Ascending aorta (tissue), 2 donors: Measurements from ENCODE around the gene CNDP1. TPM values are rescaled to one million over a fixed set of nuclear protein-coding genes. Genes with fewer than 3 reads are reported as not detected.
A peak's percentile ranks its signal among the peaks of the same experiment; 100 is the strongest.

Experiments
- DNase-seq, 2 donors: peaks; one replicate each; pipeline ENCODE4 v3.0.0-alpha.2; 2019; ENCODE audit warnings: low spot score in 2 of 2
- H3K27ac ChIP-seq, 2 donors: fragments of 200-600 bp; sonication (generic); one replicate each; pipeline ENCODE4 v1.5.1; 2016 to 2017; ENCODE audit warnings: mild to moderate bottlenecking in 1 of 2
- H3K27me3 ChIP-seq: fragments of 200-600 bp; sonication (generic); one replicate; pipeline ENCODE4 v1.5.1; 2017
- H3K36me3 ChIP-seq, 2 donors: fragments of 200-600 bp; sonication (generic); one replicate each; pipeline ENCODE4 v1.5.1; 2016
- H3K4me1 ChIP-seq, 2 donors: fragments of 200-600 bp; sonication (generic); one replicate each; pipeline ENCODE4 v1.5.1; 2016 to 2017; ENCODE audit warnings: mild to moderate bottlenecking in 1 of 2
- H3K4me3 ChIP-seq, 2 donors: fragments of 200-600 bp; sonication (generic); one replicate each; pipeline ENCODE4 v1.5.1; 2016 to 2017; ENCODE audit warnings: mild to moderate bottlenecking in 1 of 2
- H3K9me3 ChIP-seq, 2 donors: fragments of 200-600 bp; sonication (generic); one replicate each; pipeline ENCODE4 v1.5.1; 2016
- CTCF ChIP-seq, 3 experiments: fragments of 200-600 bp in 2 of 3; fragments of 450-650 bp in 1 of 3; sonication (generic) in 2 of 3; IDR thresholded peaks; one replicate each; pipeline ENCODE4 v1.5.1; 2016 to 2019; ENCODE audit warnings: antibody characterized with exemption in 3 of 3, mild to moderate bottlenecking in 1 of 3, moderate library complexity in 1 of 3
- intact Hi-C: fragments of 100-400 bp; cut with DNase I; formaldehyde crosslinking; loops from one replicate; pipeline ENCODE4 v1.15.1; 2023
- total RNA-seq: library from RNA; depleted of rRNA; stranded (reverse); fragments of >200 nt; gene quantifications from one replicate; pipeline ENCODE4 v1.1.0, GENCODE V29; 2016

Gene CNDP1
- total RNA-seq, 1 donor from 2014 or later = not detected

GRCh38 chr18:74529811-74530583, 4.3 kb upstream of the CNDP1 start:
- peak in 1 of 2 donors; percentile 57 for DNase-seq

GRCh38 chr18:74530584-74530862, 3.8 kb upstream of the CNDP1 start:
- Histone ChIP-seq H3K27ac (no peak overlapping the region), H3K4me3 (no peak overlapping the region), H3K27me3 (no peaks in the 10 kb centered on the region), H3K9me3 (no peaks in the 10 kb centered on the region), H3K36me3 (no peaks in the 10 kb centered on the region), H3K4me1 (no peaks in the 10 kb centered on the region)
- intact Hi-C loops = no loop called here
- no peak for TF ChIP-seq CTCF (IDR thresholded peaks at IDR 0.05)
- no peak for DNase-seq

More at GRCh38 chr18:74529811-74530583, 4.3 kb upstream of the CNDP1 start:
- H3K36me3 ChIP-seq = no peaks in the 10 kb centered on the region
- TF ChIP-seq CTCF (IDR thresholded peaks at IDR 0.05) = no peak
- no peaks in the 10 kb centered on the region for H3K27me3 ChIP-seq
- no peaks in the 10 kb centered on the region for H3K9me3 ChIP-seq
- H3K4me1 ChIP-seq = no peaks in the 10 kb centered on the region
- H3K27ac ChIP-seq = no peak overlapping the region
- H3K4me3 ChIP-seq = no peak overlapping the region
- intact Hi-C loops = no loop called here

- Histone ChIP-seq H3K27me3 (no peaks in the 10 kb centered on the region), H3K27ac (no peak overlapping the region), H3K4me1 (no peaks in the 10 kb centered on the region), H3K9me3 (no peaks in the 10 kb centered on the region), H3K36me3 (no peaks in the 10 kb centered on the region), H3K4me3 (no peak overlapping the region)
- TF ChIP-seq CTCF (IDR thresholded peaks at IDR 0.05) = no peak
- intact Hi-C loops = no loop called here
- DNase-seq = peak in 1 of 2 donors; percentile 9
Measured at GRCh38 chr18:74531043-74531442, 3.3 kb upstream of the CNDP1 start.

GRCh38 chr18:74532511-74533025, 1.7 kb upstream of the CNDP1 start:
- H3K4me1 ChIP-seq = no peaks in the 10 kb centered on the region
- intact Hi-C loops = no loop called here
- no peak overlapping the region for H3K27ac ChIP-seq
- H3K4me3 ChIP-seq = no peak overlapping the region
- no peaks in the 10 kb centered on the region for H3K9me3 ChIP-seq
- H3K27me3 ChIP-seq = no peaks in the 10 kb centered on the region
- TF ChIP-seq CTCF (IDR thresholded peaks at IDR 0.05) = no peak
- DNase-seq = peak in 1 of 2 donors; percentile 50
- no peaks in the 10 kb centered on the region for H3K36me3 ChIP-seq

- H3K36me3 ChIP-seq = no peaks in the 10 kb centered on the region
- H3K27me3 ChIP-seq = no peaks in the 10 kb centered on the region
- no peak for TF ChIP-seq CTCF (IDR thresholded peaks at IDR 0.05)
- intact Hi-C loops = no loop called here
- H3K4me1 ChIP-seq = no peaks in the 10 kb centered on the region
- no peaks in the 10 kb centered on the region for H3K9me3 ChIP-seq
- no peak for DNase-seq
- no peak overlapping the region for H3K4me3 ChIP-seq
- no peak overlapping the region for H3K27ac ChIP-seq
Measured at GRCh38 chr18:74533666-74534065, 634 bp upstream of the CNDP1 start.
